Vagina (tissue), 2 donors: ENCODE measurements around the gene KCNH1.

ENCODE experiments used
- POLR2AphosphoS5 ChIP-seq, 2 donors: sonication (generic); formaldehyde crosslinking; IDR thresholded peaks; one replicate each; pipeline ENCODE4 v1.9.0; 2017; ENCODE audit warnings: antibody characterized with exemption in 2 of 2, mild to moderate bottlenecking in 2 of 2, low read depth in 1 of 2; ENCODE audit not compliant: insufficient read depth in 1 of 2
- TF ChIP-seq, protein P1 (sequence below), 3 experiments: fragments of 450-650 bp in 2 of 3; fragments of 200-600 bp in 1 of 3; sonication (generic) in 1 of 3; IDR thresholded peaks; one replicate each; pipeline ENCODE4 v1.5.1; 2017 to 2019; ENCODE audit warnings: antibody characterized with exemption in 3 of 3, mild to moderate bottlenecking in 2 of 3, moderate library complexity in 2 of 3

DNA sequence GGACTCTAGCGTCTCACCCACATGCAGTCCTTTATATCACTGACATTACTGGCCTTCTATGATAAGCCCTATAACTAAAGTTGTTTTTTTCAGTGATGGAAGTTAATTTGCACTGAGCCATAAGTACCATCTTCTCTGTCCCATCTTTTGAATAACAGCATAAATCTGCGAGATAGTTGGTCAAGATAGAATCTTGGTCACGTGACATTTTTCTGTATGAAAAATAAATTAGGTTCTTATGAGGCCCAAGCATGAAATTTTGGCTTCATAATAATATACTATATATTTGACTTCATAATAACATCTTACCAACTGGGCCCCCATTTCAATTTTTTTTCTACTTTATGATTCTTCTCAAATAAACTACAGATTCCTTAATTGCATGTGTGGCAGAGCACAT, 285.5 kb downstream of the KCNH1 start:
- no peak for TF ChIP-seq POLR2AphosphoS5 (IDR thresholded peaks at IDR 0.05; ENCODE audit: insufficient read depth in 1 of 2, low read depth in 1 of 2)
- TF ChIP-seq, protein P1, sequence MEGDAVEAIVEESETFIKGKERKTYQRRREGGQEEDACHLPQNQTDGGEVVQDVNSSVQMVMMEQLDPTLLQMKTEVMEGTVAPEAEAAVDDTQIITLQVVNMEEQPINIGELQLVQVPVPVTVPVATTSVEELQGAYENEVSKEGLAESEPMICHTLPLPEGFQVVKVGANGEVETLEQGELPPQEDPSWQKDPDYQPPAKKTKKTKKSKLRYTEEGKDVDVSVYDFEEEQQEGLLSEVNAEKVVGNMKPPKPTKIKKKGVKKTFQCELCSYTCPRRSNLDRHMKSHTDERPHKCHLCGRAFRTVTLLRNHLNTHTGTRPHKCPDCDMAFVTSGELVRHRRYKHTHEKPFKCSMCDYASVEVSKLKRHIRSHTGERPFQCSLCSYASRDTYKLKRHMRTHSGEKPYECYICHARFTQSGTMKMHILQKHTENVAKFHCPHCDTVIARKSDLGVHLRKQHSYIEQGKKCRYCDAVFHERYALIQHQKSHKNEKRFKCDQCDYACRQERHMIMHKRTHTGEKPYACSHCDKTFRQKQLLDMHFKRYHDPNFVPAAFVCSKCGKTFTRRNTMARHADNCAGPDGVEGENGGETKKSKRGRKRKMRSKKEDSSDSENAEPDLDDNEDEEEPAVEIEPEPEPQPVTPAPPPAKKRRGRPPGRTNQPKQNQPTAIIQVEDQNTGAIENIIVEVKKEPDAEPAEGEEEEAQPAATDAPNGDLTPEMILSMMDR (IDR thresholded peaks at IDR 0.05) = no peak
